GM19324 (cell line): ENCODE results near the gene STAM2.
A peak's percentile ranks its signal among the peaks of the same experiment; 100 is the strongest.
"Not testable (repeated sequence)": the region's sequence is repeated elsewhere in the genome, so short reads cannot be mapped to it uniquely, and the experiment has no call there.

Source experiments
- ATAC-seq: cut with Tn5 transposase; IDR thresholded peaks from one replicate; pipeline ENCODE4 v1.9.1; 2021; ENCODE audit warnings: mild to moderate bottlenecking, moderate library complexity; ENCODE audit not compliant: unreplicated experiment, low FRiP score

The STAM2 gene

DNA sequence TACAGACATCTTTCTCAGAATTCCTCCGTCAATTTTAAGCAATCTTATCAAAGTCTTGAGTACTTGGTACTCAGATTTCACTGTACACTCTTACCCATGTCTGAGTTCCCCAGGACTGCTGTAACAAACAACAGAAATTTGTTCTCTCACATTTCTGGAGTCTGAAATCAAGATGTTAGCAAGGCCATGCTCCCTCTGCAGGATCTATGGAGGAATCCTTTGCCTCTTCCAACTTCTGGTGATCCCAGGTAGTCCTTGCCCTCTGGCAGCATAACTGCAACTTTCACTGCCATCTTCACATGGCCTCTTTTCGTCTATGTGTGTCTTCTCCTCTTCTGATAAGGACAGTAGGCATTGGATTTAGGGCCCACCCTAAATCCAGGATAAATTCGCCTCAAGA, 59.6 kb downstream of the STAM2 start:
- ATAC-seq = no peak

GRCh38 chr2:152114366-152114765, 61.2 kb downstream of the STAM2 start:
- no peak for ATAC-seq

DNA sequence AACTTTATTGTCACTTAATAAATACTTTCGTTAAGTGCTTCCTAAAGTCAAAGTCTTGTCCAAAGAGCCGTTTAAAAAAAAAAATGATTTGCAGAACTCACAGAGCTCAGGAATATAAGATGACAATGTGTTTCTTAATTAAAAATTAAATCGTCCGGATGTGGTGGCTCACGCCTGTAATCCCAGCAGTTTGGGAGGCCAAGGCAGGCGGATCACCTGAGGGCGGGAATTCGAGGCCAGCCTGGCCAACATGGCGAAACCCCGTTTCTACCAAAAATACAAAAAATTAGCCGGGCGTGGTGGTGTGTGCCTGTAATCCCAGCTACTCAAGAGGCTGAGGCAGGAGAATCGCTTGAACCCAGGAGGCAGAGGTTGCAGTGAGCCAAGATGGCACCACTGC, 68.4 kb downstream of the STAM2 start:
- not testable (repeated sequence) for ATAC-seq

GRCh38 chr2:152106464-152106863, 69.1 kb downstream of the STAM2 start:
- no peak for ATAC-seq

GRCh38 chr2:152103271-152103670, 72.3 kb downstream of the STAM2 start:
- ATAC-seq = no peak

GRCh38 chr2:152100961-152101360, 74.6 kb downstream of the STAM2 start:
- no peak for ATAC-seq

DNA sequence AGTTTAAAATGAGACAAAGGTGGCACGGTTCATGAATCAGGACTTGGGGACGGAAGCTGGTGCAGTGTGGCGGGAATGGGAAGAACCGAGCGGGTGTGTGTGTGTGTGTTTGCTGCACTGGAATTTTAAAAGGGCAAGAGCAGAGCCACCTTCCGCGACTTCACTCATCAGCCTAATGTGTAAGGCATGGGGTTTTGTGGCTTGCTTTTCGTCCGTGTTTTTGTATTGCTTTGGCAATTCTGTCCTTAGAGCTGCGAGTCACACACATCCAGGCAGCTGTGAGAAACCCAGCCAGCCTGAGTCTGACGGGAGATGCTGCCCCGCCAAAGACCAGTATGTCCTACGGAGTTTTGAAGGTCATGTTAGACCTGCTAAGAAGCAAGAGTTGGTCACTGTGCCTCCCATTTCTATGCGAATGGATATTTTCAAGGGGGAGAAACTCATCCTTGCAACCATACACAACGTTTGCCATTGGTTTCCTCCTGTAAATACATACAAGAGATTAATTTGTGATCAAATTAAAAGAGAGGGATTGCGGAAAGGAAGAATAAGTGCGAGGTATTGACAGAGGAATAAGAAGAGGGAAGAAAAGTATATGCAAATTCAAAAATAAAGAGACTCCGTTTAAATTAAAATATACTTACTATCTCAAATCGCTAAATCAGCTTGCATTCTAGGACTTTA, 76.1 kb downstream of the STAM2 start:
- ATAC-seq = no peak

- peak; percentile 47 for ATAC-seq
Observed at GRCh38 chr2:152098496-152099366, 76.8 kb downstream of the STAM2 start, which contains the start of gene CACNB4. CACNB4 (minus strand) TSS chr2:152099044.

- no peak for ATAC-seq
Observed at GRCh38 chr2:152097801-152098495, 77.6 kb downstream of the STAM2 start.

DNA sequence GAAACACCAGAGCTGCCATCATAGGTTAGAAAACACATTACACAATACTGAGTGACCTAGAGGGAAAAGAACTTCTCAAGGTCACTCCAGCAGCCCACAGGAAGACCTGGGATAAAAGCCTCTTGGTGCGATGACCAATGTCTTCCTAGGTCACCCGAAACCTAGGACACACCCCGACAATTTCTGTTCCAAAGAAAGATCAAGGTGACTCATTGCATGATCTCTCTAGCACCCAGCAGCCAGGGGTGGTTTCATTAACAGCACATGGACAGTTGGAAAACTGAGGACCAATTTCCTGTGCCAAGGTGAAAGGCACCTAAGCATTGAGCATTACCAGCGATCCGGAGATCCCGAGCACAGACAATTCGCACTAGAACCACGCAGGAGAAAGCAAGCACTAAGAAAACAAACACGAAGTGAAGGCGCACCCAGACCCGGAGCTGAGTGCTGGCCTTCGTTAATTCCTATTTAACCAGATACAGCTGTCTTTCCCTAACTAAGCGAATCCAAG, 78.2 kb downstream of the STAM2 start:
- no peak for ATAC-seq

DNA sequence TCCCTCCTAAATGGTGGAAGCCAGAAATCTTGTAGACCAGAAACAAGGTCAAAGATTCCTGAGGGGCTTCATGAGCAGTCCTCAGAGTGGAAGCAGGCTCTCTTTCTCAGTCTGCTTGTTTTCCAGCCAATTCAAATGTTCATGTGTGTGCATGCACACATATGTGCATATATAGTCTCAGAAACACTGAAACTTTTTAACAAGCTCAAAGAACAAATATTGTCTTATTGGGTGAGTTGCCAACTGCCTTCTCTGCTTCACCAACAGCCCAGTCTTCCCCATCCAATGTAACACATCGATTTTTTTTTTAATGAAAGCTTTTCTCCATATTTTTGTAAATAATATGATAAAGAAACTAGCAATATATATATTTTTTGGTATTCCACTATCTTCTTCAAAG, 80.4 kb downstream of the STAM2 start:
- no peak for ATAC-seq

DNA sequence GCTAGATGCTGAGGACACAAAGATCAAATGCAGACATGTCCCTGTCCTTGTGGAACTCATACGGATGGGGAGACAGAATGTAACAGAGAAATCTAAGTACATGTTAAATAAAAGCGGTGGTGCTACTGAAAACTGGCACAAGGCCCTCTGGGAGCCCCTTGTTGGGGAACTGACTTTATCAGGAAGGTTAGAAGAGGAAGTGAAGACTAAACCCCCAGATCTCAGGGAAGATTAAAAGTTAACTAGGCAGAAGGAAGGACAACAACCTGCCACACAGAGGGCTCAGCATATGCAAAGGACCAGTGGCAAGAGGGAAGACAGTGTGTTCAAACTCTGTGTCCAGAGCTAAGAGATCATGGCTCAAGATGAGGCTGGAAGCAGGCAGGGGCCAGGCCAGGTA, 81.5 kb downstream of the STAM2 start:
- ATAC-seq = no peak

GRCh38 chr2:152093464-152093863, 82.1 kb downstream of the STAM2 start:
- no peak for ATAC-seq

- no peak for ATAC-seq
Observed at GRCh38 chr2:152092095-152092494, 83.5 kb downstream of the STAM2 start.

DNA sequence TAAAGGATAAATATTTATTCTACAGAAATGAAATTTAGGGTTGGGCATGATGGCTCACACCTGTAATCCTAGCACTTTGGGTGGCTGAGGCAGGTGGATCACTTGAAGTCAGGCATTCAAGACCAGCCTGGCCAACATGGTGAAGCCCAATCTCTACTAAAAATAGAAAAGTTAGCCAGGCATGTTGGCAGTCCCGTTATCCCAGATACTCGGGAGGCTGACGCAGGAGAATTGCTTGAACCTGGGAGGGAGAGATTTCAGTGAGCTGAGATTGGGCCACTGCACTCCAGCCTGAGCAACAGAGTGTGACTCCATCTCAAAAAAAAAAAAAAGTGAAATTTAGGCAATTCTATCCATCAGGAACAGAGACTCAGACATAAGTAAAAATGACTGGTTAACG, 84.8 kb downstream of the STAM2 start:
- ATAC-seq = not testable (repeated sequence)

GRCh38 chr2:152089238-152089637, 86.3 kb downstream of the STAM2 start:
- ATAC-seq = no peak

- no peak for ATAC-seq
Observed at GRCh38 chr2:152088006-152088405, 87.6 kb downstream of the STAM2 start.

DNA sequence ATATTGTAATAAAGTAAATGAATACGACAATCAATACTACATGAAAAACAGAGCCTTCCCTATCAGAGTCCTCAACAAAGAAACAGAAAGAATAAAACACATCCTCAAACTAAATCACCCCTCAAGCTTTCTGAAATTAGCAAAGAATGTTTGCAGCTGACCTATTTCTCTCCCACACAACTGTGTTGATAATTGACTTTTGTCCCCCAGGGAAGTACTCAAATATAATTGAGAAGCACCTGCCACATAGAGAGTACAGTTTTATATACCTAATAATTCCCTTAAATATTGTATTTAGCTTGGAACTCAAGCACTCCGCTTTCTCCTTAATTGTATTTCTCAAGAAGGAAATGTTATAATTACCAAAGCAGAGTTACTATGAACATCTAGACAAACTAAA, 89.3 kb downstream of the STAM2 start:
- no peak for ATAC-seq

DNA sequence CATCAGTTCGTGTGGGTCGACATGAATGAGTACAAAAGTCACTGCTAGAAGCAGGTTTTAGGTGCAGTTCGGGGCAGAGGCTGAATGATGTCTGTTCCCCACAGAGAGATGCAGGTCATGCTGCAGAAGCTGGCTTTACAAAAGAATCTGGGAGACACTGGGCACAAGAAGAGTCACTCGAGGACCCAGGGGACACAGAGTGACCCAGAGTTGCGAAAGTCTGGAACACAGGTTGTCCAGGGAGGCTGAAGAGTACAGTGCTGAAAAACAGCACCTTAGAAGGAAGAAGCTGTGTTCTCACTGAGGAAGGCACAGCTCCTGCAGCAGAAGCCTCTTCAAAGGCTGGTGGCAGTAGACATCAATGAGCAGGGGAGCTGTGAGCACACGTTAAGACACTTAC, 91.5 kb downstream of the STAM2 start:
- no peak for ATAC-seq

GRCh38 chr2:152083202-152083875, 92.2 kb downstream of the STAM2 start:
- no peak for ATAC-seq
